ENCODE measurements around the gene CDH16.
"Not testable (repeated sequence)": the region's sequence is repeated elsewhere in the genome, so short reads cannot be mapped to it uniquely, and the experiment has no call there.

Gene CDH16

DNA sequence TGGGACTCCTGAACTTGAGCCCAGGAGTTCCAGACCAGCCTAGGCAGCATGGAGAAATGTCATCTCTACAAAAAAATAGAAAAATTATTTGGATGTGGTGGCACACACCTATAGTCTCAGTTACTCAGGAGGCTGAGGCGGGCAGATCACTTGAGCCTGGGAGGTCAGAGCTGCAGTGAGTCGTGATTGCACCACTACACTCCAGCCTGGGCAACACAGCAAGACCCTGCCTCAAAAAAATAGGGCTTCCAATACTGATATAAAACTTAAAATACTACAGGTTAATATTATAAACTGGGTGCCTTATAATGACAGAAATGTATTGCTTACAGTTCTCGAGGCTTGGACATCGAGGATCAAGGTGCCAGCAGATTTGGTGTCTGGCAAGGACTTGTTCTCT lies 27.3 kb upstream of the CDH16 start:
- Histone ChIP-seq H3K27ac (ENCODE audit: low read depth, low read length) (no peak overlapping the region), H3K4me3 (ENCODE audit: low read depth in 1 of 2, low read length in 2 of 2) (no peak overlapping the region), H3K27me3 (ENCODE audit: control insufficient read depth in 1 of 2, insufficient read depth in 2 of 2, low read length in 2 of 2) (peaks cover under 1 to 9% of the 10 kb centered on the region in 2 donors), H3K9me3 (ENCODE audit: low read length) (no peaks in the 10 kb centered on the region), H3K9ac (ENCODE audit: low read length) (no peak overlapping the region), H3K36me3 (ENCODE audit: insufficient read depth, low read length) (peaks cover 20% of the 10 kb centered on the region), H3K4me1 (ENCODE audit: insufficient read depth, low read length) (peaks cover 4% of the 10 kb centered on the region)

GRCh38 chr16:66944971-66945370 lies 26.3 kb upstream of the CDH16 start:
- H3K4me3 ChIP-seq (ENCODE audit: low read depth in 1 of 2, low read length in 2 of 2); H3K27ac ChIP-seq (ENCODE audit: low read depth, low read length); H3K4me1 ChIP-seq (ENCODE audit: insufficient read depth, low read length); H3K9me3 ChIP-seq (ENCODE audit: low read length); H3K27me3 ChIP-seq (ENCODE audit: control insufficient read depth in 1 of 2, insufficient read depth in 2 of 2, low read length in 2 of 2); H3K9ac ChIP-seq (ENCODE audit: low read length): not testable (repeated sequence)
- H3K36me3 ChIP-seq (ENCODE audit: insufficient read depth, low read length) = peaks cover 29% of the 10 kb centered on the region

GRCh38 chr16:66944054-66944441 lies 25.4 kb upstream of the CDH16 start:
- H3K4me1 ChIP-seq (ENCODE audit: insufficient read depth, low read length) = peaks cover 4% of the 10 kb centered on the region
- H3K9me3 ChIP-seq (ENCODE audit: low read length) = no peaks in the 10 kb centered on the region
- H3K4me3 ChIP-seq (ENCODE audit: low read depth in 1 of 2, low read length in 2 of 2) = no peak overlapping the region
- H3K27ac ChIP-seq (ENCODE audit: low read depth, low read length) = no peak overlapping the region
- peaks cover 0 to 2% of the 10 kb centered on the region in 2 donors for H3K27me3 ChIP-seq (ENCODE audit: control insufficient read depth in 1 of 2, insufficient read depth in 2 of 2, low read length in 2 of 2)
- H3K9ac ChIP-seq (ENCODE audit: low read length) = no peak overlapping the region
- peaks cover 37% of the 10 kb centered on the region for H3K36me3 ChIP-seq (ENCODE audit: insufficient read depth, low read length)

DNA sequence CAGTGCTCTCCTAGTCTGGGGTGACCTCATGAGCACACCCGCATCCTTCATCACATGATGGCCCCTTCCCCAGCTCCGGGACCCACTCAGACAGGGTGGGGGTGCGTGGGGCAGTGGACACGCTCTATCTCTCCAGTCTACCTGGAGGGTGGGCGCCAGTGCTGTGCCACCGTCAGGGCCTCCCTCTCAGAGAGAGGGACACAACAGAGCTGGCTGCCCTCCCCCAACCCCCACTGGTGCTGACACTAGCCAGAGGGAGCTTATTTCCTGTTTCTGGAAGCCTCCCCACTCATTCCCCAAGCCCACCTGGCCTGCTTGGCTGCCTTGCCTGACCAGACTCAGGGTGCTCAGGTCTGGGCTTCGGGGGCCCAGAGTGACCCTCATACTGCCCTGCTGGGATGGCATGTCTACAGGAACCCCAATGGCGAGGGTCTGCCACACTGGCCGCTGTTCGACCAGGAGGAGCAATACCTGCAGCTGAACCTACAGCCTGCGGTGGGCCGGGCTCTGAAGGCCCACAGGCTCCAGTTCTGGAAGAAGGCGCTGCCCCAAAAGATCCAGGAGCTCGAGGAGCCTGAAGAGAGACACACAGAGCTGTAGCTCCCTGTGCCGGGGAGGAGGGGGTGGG lies 24.9 kb upstream of the CDH16 start:
- Histone ChIP-seq H3K27me3 (ENCODE audit: control insufficient read depth in 1 of 2, insufficient read depth in 2 of 2, low read length in 2 of 2) (no peaks in the 10 kb centered on the region), H3K9ac (ENCODE audit: low read length) (no peak overlapping the region), H3K4me3 (ENCODE audit: low read depth in 1 of 2, low read length in 2 of 2) (no peak overlapping the region), H3K4me1 (ENCODE audit: insufficient read depth, low read length) (peaks cover 4% of the 10 kb centered on the region), H3K27ac (ENCODE audit: low read depth, low read length) (no peak overlapping the region), H3K9me3 (ENCODE audit: low read length) (no peaks in the 10 kb centered on the region), H3K36me3 (ENCODE audit: insufficient read depth, low read length) (peaks cover 42% of the 10 kb centered on the region)

GRCh38 chr16:66942981-66943380 lies 24.3 kb upstream of the CDH16 start:
- no peak overlapping the region for H3K4me3 ChIP-seq (ENCODE audit: low read depth in 1 of 2, low read length in 2 of 2)
- peaks cover 47% of the 10 kb centered on the region for H3K36me3 ChIP-seq (ENCODE audit: insufficient read depth, low read length)
- H3K4me1 ChIP-seq (ENCODE audit: insufficient read depth, low read length) = peaks cover 4% of the 10 kb centered on the region
- H3K27me3 ChIP-seq (ENCODE audit: control insufficient read depth in 1 of 2, insufficient read depth in 2 of 2, low read length in 2 of 2) = no peaks in the 10 kb centered on the region
- H3K9ac ChIP-seq (ENCODE audit: low read length) = no peak overlapping the region
- H3K9me3 ChIP-seq (ENCODE audit: low read length) = no peaks in the 10 kb centered on the region
- H3K27ac ChIP-seq (ENCODE audit: low read depth, low read length) = no peak overlapping the region

DNA sequence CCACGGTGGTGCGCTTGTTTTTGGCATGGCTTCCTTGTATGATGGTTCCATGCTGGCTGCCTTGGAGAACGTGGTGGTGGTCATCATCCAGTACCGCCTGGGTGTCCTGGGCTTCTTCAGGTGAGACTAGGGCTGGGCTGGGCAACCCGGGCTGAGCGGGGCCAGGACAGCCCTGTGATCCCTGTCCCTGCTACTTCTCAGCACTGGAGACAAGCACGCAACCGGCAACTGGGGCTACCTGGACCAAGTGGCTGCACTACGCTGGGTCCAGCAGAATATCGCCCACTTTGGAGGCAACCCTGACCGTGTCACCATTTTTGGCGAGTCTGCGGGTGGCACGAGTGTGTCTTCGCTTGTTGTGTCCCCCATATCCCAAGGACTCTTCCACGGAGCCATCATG lies 21.6 kb upstream of the CDH16 start:
- Histone ChIP-seq H3K36me3 (ENCODE audit: insufficient read depth, low read length) (peaks cover 49% of the 10 kb centered on the region), H3K9me3 (ENCODE audit: low read length) (no peaks in the 10 kb centered on the region), H3K9ac (ENCODE audit: low read length) (no peak overlapping the region), H3K27me3 (ENCODE audit: control insufficient read depth in 1 of 2, insufficient read depth in 2 of 2, low read length in 2 of 2) (no peaks in the 10 kb centered on the region), H3K27ac (ENCODE audit: low read depth, low read length) (no peak overlapping the region), H3K4me1 (ENCODE audit: insufficient read depth, low read length) (peaks cover 17% of the 10 kb centered on the region), H3K4me3 (ENCODE audit: low read depth in 1 of 2, low read length in 2 of 2) (no peak overlapping the region)

- peaks cover 17% of the 10 kb centered on the region for H3K4me1 ChIP-seq (ENCODE audit: insufficient read depth, low read length)
- peaks cover 49% of the 10 kb centered on the region for H3K36me3 ChIP-seq (ENCODE audit: insufficient read depth, low read length)
- no peak overlapping the region for H3K4me3 ChIP-seq (ENCODE audit: low read depth in 1 of 2, low read length in 2 of 2)
- no peaks in the 10 kb centered on the region for H3K9me3 ChIP-seq (ENCODE audit: low read length)
- no peak overlapping the region for H3K9ac ChIP-seq (ENCODE audit: low read length)
- no peak overlapping the region for H3K27ac ChIP-seq (ENCODE audit: low read depth, low read length)
- no peaks in the 10 kb centered on the region for H3K27me3 ChIP-seq (ENCODE audit: control insufficient read depth in 1 of 2, insufficient read depth in 2 of 2, low read length in 2 of 2)
Observed at GRCh38 chr16:66939366-66939765, 20.7 kb upstream of the CDH16 start.

GRCh38 chr16:66937725-66938337 lies 19.1 kb upstream of the CDH16 start:
- Histone ChIP-seq H3K36me3 (ENCODE audit: insufficient read depth, low read length) (peaks cover 48% of the 10 kb centered on the region), H3K9ac (ENCODE audit: low read length) (no peak overlapping the region), H3K4me1 (ENCODE audit: insufficient read depth, low read length) (peaks cover 28% of the 10 kb centered on the region), H3K4me3 (ENCODE audit: low read depth in 1 of 2, low read length in 2 of 2) (no peak overlapping the region), H3K27ac (ENCODE audit: low read depth, low read length) (no peak overlapping the region), H3K27me3 (ENCODE audit: control insufficient read depth in 1 of 2, insufficient read depth in 2 of 2, low read length in 2 of 2) (no peaks in the 10 kb centered on the region), H3K9me3 (ENCODE audit: low read length) (no peaks in the 10 kb centered on the region)

DNA sequence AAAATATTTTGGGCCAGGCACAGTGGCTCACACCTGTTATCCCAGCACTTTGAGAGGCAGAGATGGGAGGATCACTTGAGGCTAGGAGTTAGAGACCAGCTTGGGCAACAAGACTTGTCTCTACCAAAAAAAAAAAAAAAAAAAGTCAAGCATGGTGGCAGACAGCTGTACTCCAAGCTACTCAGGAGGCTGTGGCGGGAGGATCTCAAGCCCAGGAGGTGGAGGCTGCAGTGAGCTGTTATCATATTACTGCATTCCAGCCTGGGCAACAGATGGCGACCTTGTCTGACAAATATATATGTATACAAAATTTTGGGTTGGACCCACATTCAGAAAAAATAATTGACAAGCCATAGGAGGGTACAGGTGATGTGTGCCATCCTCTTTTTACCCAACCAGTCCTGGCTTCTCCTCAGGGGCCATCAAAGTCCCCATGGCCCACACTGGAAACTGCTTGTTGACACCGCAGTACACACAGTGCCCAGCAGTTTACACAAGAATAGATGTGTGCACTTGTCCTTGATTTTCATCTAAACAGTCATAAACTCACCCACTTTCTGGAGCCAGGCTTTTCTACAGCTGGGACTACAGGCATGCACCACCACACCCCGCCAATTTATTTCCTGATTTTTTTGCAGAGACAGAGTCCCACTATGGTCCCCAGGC lies 18.3 kb upstream of the CDH16 start:
- Histone ChIP-seq H3K4me3 (ENCODE audit: low read depth in 1 of 2, low read length in 2 of 2) (no peak overlapping the region), H3K27ac (ENCODE audit: low read depth, low read length) (no peak overlapping the region), H3K4me1 (ENCODE audit: insufficient read depth, low read length) (peaks cover 34% of the 10 kb centered on the region), H3K36me3 (ENCODE audit: insufficient read depth, low read length) (peaks cover 40% of the 10 kb centered on the region), H3K9ac (ENCODE audit: low read length) (no peak overlapping the region), H3K27me3 (ENCODE audit: control insufficient read depth in 1 of 2, insufficient read depth in 2 of 2, low read length in 2 of 2) (no peaks in the 10 kb centered on the region), H3K9me3 (ENCODE audit: low read length) (no peaks in the 10 kb centered on the region)

DNA sequence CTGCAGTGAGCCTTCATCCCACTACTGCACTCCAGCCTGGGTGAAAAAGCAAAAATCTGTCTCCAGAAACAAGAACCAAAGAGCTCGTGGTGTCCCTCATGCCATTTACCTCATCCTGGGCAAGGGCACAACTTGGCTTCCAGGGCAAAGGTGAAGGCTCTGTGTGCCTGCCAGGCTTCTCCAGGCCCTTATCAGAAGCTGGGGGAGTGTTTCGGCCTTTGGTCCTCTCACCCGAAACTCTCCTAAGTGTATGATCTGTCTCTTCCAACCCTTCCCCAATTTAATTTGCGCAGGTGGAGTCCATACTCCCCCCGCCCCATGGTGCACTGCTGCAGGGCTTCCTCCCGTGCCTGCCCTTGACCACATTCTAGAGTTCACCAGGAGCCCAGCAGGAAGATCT lies 17.8 kb upstream of the CDH16 start:
- H3K27me3 ChIP-seq (ENCODE audit: control insufficient read depth in 1 of 2, insufficient read depth in 2 of 2, low read length in 2 of 2) = no peaks in the 10 kb centered on the region
- H3K9ac ChIP-seq (ENCODE audit: low read length) = no peak overlapping the region
- no peak overlapping the region for H3K27ac ChIP-seq (ENCODE audit: low read depth, low read length)
- H3K36me3 ChIP-seq (ENCODE audit: insufficient read depth, low read length) = peaks cover 34% of the 10 kb centered on the region
- H3K4me3 ChIP-seq (ENCODE audit: low read depth in 1 of 2, low read length in 2 of 2) = peak overlapping the region; percentile 53 to 99
- H3K9me3 ChIP-seq (ENCODE audit: low read length) = no peaks in the 10 kb centered on the region
- peaks cover 34% of the 10 kb centered on the region for H3K4me1 ChIP-seq (ENCODE audit: insufficient read depth, low read length)

DNA sequence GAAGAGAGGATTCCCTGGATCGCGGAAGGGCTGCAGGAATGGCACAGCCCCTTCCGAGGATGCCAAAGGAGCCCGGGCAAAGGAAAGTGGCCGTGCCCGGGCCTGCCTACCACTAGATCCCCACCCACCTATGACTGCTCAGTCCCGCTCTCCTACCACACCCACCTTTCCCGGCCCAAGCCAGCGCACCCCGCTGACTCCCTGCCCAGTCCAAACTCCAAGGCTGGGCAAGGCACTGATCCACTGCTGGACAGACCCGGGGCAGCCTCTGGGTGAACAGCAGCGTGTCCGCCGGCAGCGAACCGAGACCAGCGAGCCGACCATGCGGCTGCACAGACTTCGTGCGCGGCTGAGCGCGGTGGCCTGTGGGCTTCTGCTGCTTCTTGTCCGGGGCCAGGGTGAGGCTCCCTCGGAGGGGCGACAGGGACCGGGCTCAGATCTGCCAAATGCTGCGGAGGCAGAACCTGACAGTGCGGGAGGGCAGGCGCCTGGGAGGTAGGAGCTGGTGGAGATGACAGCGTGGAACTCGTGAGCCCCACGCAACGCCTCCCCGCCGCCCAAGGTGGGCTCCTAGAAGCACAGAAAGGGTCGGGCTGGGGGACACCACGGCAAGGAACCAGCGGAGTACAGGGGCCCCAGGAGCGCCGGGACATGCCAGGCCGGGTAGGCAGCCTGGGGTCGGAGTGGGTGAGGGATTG lies 16.8 kb upstream of the CDH16 start, which contains the start of gene CES2:
Gene CES2, plus strand, starts transcription at position 203 of the 698 bp plus-strand sequence. Its CDS starts 120 bp downstream, at position 323.
- Histone ChIP-seq H3K9ac (ENCODE audit: low read length) (peak within 1 kb of the TSS; percentile 54), H3K27ac (ENCODE audit: low read depth, low read length) (peak within 1 kb of the TSS; percentile 80), H3K9me3 (ENCODE audit: low read length) (no peaks in the 10 kb centered on the region), H3K36me3 (ENCODE audit: insufficient read depth, low read length) (peaks cover 24% of the 10 kb centered on the region), H3K27me3 (ENCODE audit: control insufficient read depth in 1 of 2, insufficient read depth in 2 of 2, low read length in 2 of 2) (no peaks in the 10 kb centered on the region), H3K4me1 (ENCODE audit: insufficient read depth, low read length) (peaks cover 34% of the 10 kb centered on the region), H3K4me3 (ENCODE audit: low read depth in 1 of 2, low read length in 2 of 2) (peak within 1 kb of the TSS; percentile 53 to 99)
